Hepatocyte (in vitro differentiated cells): ENCODE results near the gene VWA8. TPM values are rescaled to one million over a fixed set of nuclear protein-coding genes. Genes with fewer than 3 reads are reported as not detected.

Experiments used
- DNase-seq: peaks from one replicate; pipeline ENCODE4 v3.0.0-alpha.2; 2016; ENCODE audit warnings: low spot score
- H2AFZ ChIP-seq: fragments of 200-600 bp; sonication (generic); 2 replicates; pipeline ENCODE4 v1.6.0; 2016; ENCODE audit warnings: antibody characterized with exemption, mild to moderate bottlenecking
- H3K27ac ChIP-seq: fragments of 200-600 bp; sonication (generic); 2 replicates; pipeline ENCODE4 v1.5.1; 2016; ENCODE audit warnings: mild to moderate bottlenecking
- H3K27me3 ChIP-seq: fragments of 200-600 bp; sonication (generic); 2 replicates; pipeline ENCODE4 v1.6.1; 2016
- H3K36me3 ChIP-seq: fragments of 200-600 bp; sonication (generic); replicated peaks from 2 replicates; pipeline ENCODE4 v1.5.1; 2016; ENCODE audit warnings: low read depth; ENCODE audit not compliant: insufficient read depth
- H3K4me1 ChIP-seq: fragments of 200-600 bp; sonication (generic); 2 replicates; pipeline ENCODE4 v1.5.1; 2016; ENCODE audit warnings: mild to moderate bottlenecking, moderate library complexity; ENCODE audit not compliant: insufficient read depth
- H3K4me2 ChIP-seq: fragments of 200-600 bp; sonication (generic); 2 replicates; pipeline ENCODE4 v1.6.0; 2016
- H3K4me3 ChIP-seq: fragments of 200-600 bp; sonication (generic); 2 replicates; pipeline ENCODE4 v1.5.1; 2016; ENCODE audit warnings: mild to moderate bottlenecking
- H3K79me2 ChIP-seq: fragments of 200-600 bp; sonication (generic); 2 replicates; pipeline ENCODE4 v1.6.0; 2017; ENCODE audit warnings: mild to moderate bottlenecking
- H3K9me2 ChIP-seq: fragments of 200-600 bp; sonication (generic); replicated peaks from 2 replicates; pipeline ENCODE4 v1.6.0; 2017; ENCODE audit warnings: mild to moderate bottlenecking; ENCODE audit not compliant: insufficient read depth
- H3K9me3 ChIP-seq: fragments of 200-600 bp; sonication (generic); 2 replicates; pipeline ENCODE4 v1.5.1; 2016; ENCODE audit warnings: low read depth, mild to moderate bottlenecking
- H4K20me1 ChIP-seq: fragments of 200-600 bp; sonication (generic); 2 replicates; pipeline ENCODE4 v1.6.0; 2016; ENCODE audit warnings: mild to moderate bottlenecking; ENCODE audit not compliant: insufficient read depth, poor library complexity, severe bottlenecking
- CTCF ChIP-seq: fragments of 200-600 bp; sonication (generic); IDR thresholded peaks from 2 replicates; pipeline ENCODE4 v1.5.1; 2016; ENCODE audit warnings: antibody characterized with exemption, mild to moderate bottlenecking; ENCODE audit not compliant: poor library complexity
- EZH2 ChIP-seq: fragments of 200-600 bp; sonication (generic); IDR thresholded peaks from 2 replicates; pipeline ENCODE4 v1.6.1; 2016; ENCODE audit warnings: antibody characterized with exemption, mild to moderate bottlenecking, borderline replicate concordance
- EZH2phosphoT487 ChIP-seq: fragments of 200-600 bp; sonication (generic); IDR thresholded peaks from one replicate; pipeline ENCODE4 v1.6.1; 2018; ENCODE audit warnings: antibody characterized with exemption, mild to moderate bottlenecking, low read depth, moderate library complexity; ENCODE audit not compliant: unreplicated experiment, severe bottlenecking
- WGBS: methylation state at CpG from one replicate; pipeline ENCODE4 v1.1.6; 2016; ENCODE audit warnings: low lambda C conversion rate; ENCODE audit errors: missing lambda C conversion rate; 5-methylcytosine and 5-hydroxymethylcytosine counted together
- polyA plus RNA-seq: library from polyadenylated mRNA; unstranded; fragments of >200 nt; fragmentation: Nextera tagmentation; extraction: Ambion mirVana; gene quantifications from 2 replicates; pipeline ENCODE4 v1.2.1, GENCODE V29; 2016
- total RNA-seq: library from RNA; depleted of rRNA; stranded (reverse); fragments of >200 nt; gene quantifications from 2 replicates; pipeline ENCODE4 v1.2.3, GENCODE V29; 2014

The VWA8 gene
- total and polyA plus RNA-seq, 2 experiments from 2014 or later, result 4.9 to 19.5 TPM

- H2AFZ ChIP-seq, result no peak overlapping the region
- H4K20me1 ChIP-seq, result no peaks in the 10 kb centered on the region
- H3K27me3 ChIP-seq, result no peaks in the 10 kb centered on the region
- no peaks in the 10 kb centered on the region for H3K36me3 ChIP-seq
- no peak overlapping the region for H3K4me3 ChIP-seq
- H3K27ac ChIP-seq, result no peak overlapping the region
- DNase-seq, result no peak
- no peaks in the 10 kb centered on the region for H3K9me2 ChIP-seq
- 77% methylated on average over 2 of the region's 2 CpGs for WGBS
- TF ChIP-seq CTCF (no peak), EZH2 (no peak), EZH2phosphoT487 (no peak)
- no peak overlapping the region for H3K4me2 ChIP-seq
- H3K4me1 ChIP-seq, result peaks cover 6% of the 10 kb centered on the region
- no peaks in the 10 kb centered on the region for H3K79me2 ChIP-seq
- no peaks in the 10 kb centered on the region for H3K9me3 ChIP-seq
Observed at GRCh38 chr13:41552031-41552430, 408.9 kb downstream of the VWA8 start.

- Histone ChIP-seq H3K9me3 (no peaks in the 10 kb centered on the region), H3K4me2 (no peak overlapping the region), H3K9me2 (no peaks in the 10 kb centered on the region), H4K20me1 (no peaks in the 10 kb centered on the region), H3K4me3 (no peak overlapping the region), H3K27ac (no peak overlapping the region), H3K36me3 (no peaks in the 10 kb centered on the region), H2AFZ (no peak overlapping the region), H3K4me1 (peaks cover 9% of the 10 kb centered on the region), H3K27me3 (no peaks in the 10 kb centered on the region), H3K79me2 (no peaks in the 10 kb centered on the region)
- no peak for TF ChIP-seq EZH2
- TF ChIP-seq EZH2phosphoT487, result no peak
- TF ChIP-seq CTCF, result no peak
- no peak for DNase-seq
- 97% methylated on average over 8 of the region's 8 CpGs for WGBS
Observed at GRCh38 chr13:41550276-41550675, 410.6 kb downstream of the VWA8 start.

- H3K79me2 ChIP-seq, result no peaks in the 10 kb centered on the region
- WGBS, result 99% methylated on average over 10 of the region's 10 CpGs
- no peak for DNase-seq
- no peak for TF ChIP-seq CTCF
- H4K20me1 ChIP-seq, result no peaks in the 10 kb centered on the region
- H3K4me1 ChIP-seq, result peaks cover 9% of the 10 kb centered on the region
- H3K27ac ChIP-seq, result no peak overlapping the region
- H3K9me3 ChIP-seq, result no peaks in the 10 kb centered on the region
- H3K36me3 ChIP-seq, result no peaks in the 10 kb centered on the region
- no peak overlapping the region for H2AFZ ChIP-seq
- no peaks in the 10 kb centered on the region for H3K9me2 ChIP-seq
- H3K27me3 ChIP-seq, result no peaks in the 10 kb centered on the region
- H3K4me3 ChIP-seq, result no peak overlapping the region
- H3K4me2 ChIP-seq, result no peak overlapping the region
Observed at GRCh38 chr13:41549491-41549890, 411.4 kb downstream of the VWA8 start.

- Histone ChIP-seq H3K79me2 (no peaks in the 10 kb centered on the region), H3K4me2 (no peak overlapping the region)
Observed at GRCh38 chr13:41548910-41549309, 412.0 kb downstream of the VWA8 start.

More at GRCh38 chr13:41548910-41549309, 412.0 kb downstream of the VWA8 start:
- Histone ChIP-seq H3K4me1 (peaks cover 9% of the 10 kb centered on the region), H3K27me3 (no peaks in the 10 kb centered on the region), H2AFZ (no peak overlapping the region), H3K27ac (no peak overlapping the region), H3K4me3 (no peak overlapping the region), H3K9me2 (no peaks in the 10 kb centered on the region), H3K9me3 (no peaks in the 10 kb centered on the region), H4K20me1 (no peaks in the 10 kb centered on the region), H3K36me3 (no peaks in the 10 kb centered on the region)
- 97% methylated on average over 6 of the region's 6 CpGs for WGBS
- TF ChIP-seq EZH2 (no peak), CTCF (no peak)
- DNase-seq, result no peak
